ENCODE results near the gene SCEL. TPM values are rescaled to one million over a fixed set of nuclear protein-coding genes. Genes with fewer than 3 reads are reported as not detected.

The SCEL gene
- polyA plus RNA-seq, 1 donor = not detected

- DNase-seq (ENCODE audit: low read depth) = no peak
Observed at GRCh38 chr13:77521595-77522367, 13.7 kb upstream of the SCEL start.

GRCh38 chr13:77522444-77522843, 13.1 kb upstream of the SCEL start:
- no peak for DNase-seq (ENCODE audit: low read depth)

GRCh38 chr13:77523386-77523785, 12.1 kb upstream of the SCEL start:
- DNase-seq (ENCODE audit: low read depth) = no peak

GRCh38 chr13:77523834-77524728, 11.4 kb upstream of the SCEL start:
- DNase-seq (ENCODE audit: low read depth) = no peak

GRCh38 chr13:77528414-77528813, 7.1 kb upstream of the SCEL start:
- no peak for DNase-seq (ENCODE audit: low read depth)

GRCh38 chr13:77528834-77529500, 6.5 kb upstream of the SCEL start:
- no peak for DNase-seq (ENCODE audit: low read depth)

GRCh38 chr13:77529501-77529840, 6.0 kb upstream of the SCEL start:
- no peak for DNase-seq (ENCODE audit: low read depth)

GRCh38 chr13:77530875-77531274, 4.6 kb upstream of the SCEL start:
- no peak for DNase-seq (ENCODE audit: low read depth)

- no peak for DNase-seq (ENCODE audit: low read depth)
Observed at GRCh38 chr13:77532983-77533382, 2.5 kb upstream of the SCEL start.

- DNase-seq (ENCODE audit: low read depth) = no peak
Observed at GRCh38 chr13:77533875-77534788, 1.4 kb upstream of the SCEL start.

- no peak for DNase-seq (ENCODE audit: low read depth)
Observed at GRCh38 chr13:77536358-77536757, 852 bp downstream of the SCEL start.

GRCh38 chr13:77537289-77537919, 1.9 kb downstream of the SCEL start:
- DNase-seq (ENCODE audit: low read depth) = no peak

GRCh38 chr13:77543711-77544110, 8.2 kb downstream of the SCEL start:
- no peak for DNase-seq (ENCODE audit: low read depth)

- DNase-seq (ENCODE audit: low read depth) = peak; percentile 63
Observed at GRCh38 chr13:77544355-77544754, 8.8 kb downstream of the SCEL start.

- DNase-seq (ENCODE audit: low read depth) = no peak
Observed at GRCh38 chr13:77544758-77545338, 9.3 kb downstream of the SCEL start.

GRCh38 chr13:77545626-77546412, 10.3 kb downstream of the SCEL start:
- DNase-seq (ENCODE audit: low read depth) = no peak

- no peak for DNase-seq (ENCODE audit: low read depth)
Observed at GRCh38 chr13:77548095-77548494, 12.6 kb downstream of the SCEL start.

- no peak for DNase-seq (ENCODE audit: low read depth)
Observed at GRCh38 chr13:77548594-77548993, 13.1 kb downstream of the SCEL start.

- no peak for DNase-seq (ENCODE audit: low read depth)
Observed at GRCh38 chr13:77554069-77554468, 18.6 kb downstream of the SCEL start.

- DNase-seq (ENCODE audit: low read depth) = no peak
Observed at GRCh38 chr13:77555246-77555645, 19.7 kb downstream of the SCEL start.
